ENCODE data around the gene EIF3B. TPM values are rescaled to one million over a fixed set of nuclear protein-coding genes. Genes with fewer than 3 reads are reported as not detected.
"Not testable (repeated sequence)": the region's sequence is repeated elsewhere in the genome, so short reads cannot be mapped to it uniquely, and the experiment has no call there.

Gene EIF3B
- total and polyA plus RNA-seq, 12 donors = 81.4 to 183 (median 110) TPM

DNA sequence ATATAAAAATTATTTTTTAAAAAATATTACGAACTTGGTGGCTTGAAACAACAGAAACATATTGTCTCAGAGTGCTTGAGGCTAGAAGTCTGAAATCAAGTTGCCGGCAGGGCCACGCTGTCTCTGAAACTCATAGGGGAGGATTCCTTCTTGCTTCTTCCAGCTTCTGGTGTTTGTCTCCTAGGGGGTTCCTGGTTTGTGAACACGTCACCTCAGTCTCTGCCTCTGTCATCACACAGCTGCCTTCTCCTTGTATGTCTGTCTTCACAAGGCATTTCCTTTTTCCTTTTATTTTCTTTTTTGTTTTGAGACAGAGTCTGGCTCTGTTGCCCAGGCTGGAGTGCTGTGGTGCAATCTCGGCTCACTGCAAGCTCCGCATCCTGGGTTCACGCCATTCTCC is 27.7 kb upstream of the EIF3B start:
- peak overlapping the region in 1 of 5 donors; percentile 66 for H3K27ac ChIP-seq
- peak in 2 of 7 donors; percentile 31 to 39 for DNase-seq
- intact Hi-C loops (cut with DNase I) = no loop called here
- WGBS, 4 donors = 78 to 85% (median 82%) methylated on average over 7 of the region's 7 CpGs
- no peaks in the 10 kb centered on the region for H3K4me1 ChIP-seq (replicated peaks in 1 of 2)
- TF ChIP-seq POLR2A (IDR thresholded peaks at IDR 0.05) = no peak
- TF ChIP-seq, protein P1, sequence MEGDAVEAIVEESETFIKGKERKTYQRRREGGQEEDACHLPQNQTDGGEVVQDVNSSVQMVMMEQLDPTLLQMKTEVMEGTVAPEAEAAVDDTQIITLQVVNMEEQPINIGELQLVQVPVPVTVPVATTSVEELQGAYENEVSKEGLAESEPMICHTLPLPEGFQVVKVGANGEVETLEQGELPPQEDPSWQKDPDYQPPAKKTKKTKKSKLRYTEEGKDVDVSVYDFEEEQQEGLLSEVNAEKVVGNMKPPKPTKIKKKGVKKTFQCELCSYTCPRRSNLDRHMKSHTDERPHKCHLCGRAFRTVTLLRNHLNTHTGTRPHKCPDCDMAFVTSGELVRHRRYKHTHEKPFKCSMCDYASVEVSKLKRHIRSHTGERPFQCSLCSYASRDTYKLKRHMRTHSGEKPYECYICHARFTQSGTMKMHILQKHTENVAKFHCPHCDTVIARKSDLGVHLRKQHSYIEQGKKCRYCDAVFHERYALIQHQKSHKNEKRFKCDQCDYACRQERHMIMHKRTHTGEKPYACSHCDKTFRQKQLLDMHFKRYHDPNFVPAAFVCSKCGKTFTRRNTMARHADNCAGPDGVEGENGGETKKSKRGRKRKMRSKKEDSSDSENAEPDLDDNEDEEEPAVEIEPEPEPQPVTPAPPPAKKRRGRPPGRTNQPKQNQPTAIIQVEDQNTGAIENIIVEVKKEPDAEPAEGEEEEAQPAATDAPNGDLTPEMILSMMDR (IDR thresholded peaks at IDR 0.05) = no peak
- no peak overlapping the region for H3K4me3 ChIP-seq
- H3K36me3 ChIP-seq (replicated peaks in 1 of 2) = no peaks in the 10 kb centered on the region
- H3K9me3 ChIP-seq (replicated peaks in 1 of 3) = no peaks in the 10 kb centered on the region
- H3K27me3 ChIP-seq = no peaks in the 10 kb centered on the region

DNA sequence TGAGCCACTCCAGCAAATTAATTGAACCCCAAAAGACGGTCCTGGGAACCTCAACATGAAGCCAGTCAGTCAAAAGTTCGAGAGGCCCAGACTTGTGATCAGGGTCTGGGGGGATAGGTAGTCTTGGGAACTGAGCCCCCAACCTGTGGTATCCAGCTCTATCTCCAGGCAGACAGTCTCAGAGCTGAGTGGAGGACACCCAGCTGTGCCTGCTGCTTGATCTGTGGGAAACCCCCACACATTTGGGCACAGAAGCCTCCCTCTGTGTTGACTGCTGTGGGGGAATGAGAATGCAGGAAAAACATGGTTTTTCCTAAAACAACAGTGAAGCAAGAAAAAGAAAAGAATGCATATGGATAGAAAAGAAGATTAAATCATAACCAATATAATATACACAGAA is 24.1 kb upstream of the EIF3B start:
- Histone ChIP-seq H3K4me1 (replicated peaks in 1 of 2) (no peaks in the 10 kb centered on the region), H3K9me3 (replicated peaks in 1 of 3) (no peaks in the 10 kb centered on the region), H3K27ac (no peak overlapping the region), H3K36me3 (replicated peaks in 1 of 2) (no peaks in the 10 kb centered on the region), H3K27me3 (no peaks in the 10 kb centered on the region), H3K4me3 (no peak overlapping the region)
- TF ChIP-seq, protein P1 (IDR thresholded peaks at IDR 0.05) = no peak
- TF ChIP-seq POLR2A (IDR thresholded peaks at IDR 0.05) = no peak
- intact Hi-C loops (cut with DNase I) = no loop called here
- 86 to 100% (median 95%) methylated on average over 2 of the region's 2 CpGs; no CpG with 5 or more reads in 1 of the 4 donors for WGBS, 4 donors
- DNase-seq = no peak

DNA sequence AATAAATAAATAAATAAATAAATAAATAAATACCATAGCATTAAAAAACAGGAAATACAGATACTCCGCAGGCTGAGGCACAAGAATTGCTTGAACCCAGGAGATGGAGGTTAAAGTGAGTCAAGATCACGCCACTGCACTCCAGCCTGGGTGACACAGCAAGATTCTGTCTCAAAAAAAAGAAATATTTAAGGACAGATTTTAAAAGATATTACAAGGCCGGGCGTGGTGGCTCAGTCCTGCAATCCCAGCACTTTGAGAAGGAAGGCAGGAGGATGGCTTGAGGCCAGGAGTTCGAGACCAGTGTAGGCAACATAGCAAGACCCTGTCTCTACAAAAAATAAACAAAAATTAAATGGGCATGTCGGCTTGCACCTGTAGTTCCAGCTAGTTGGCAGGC is 22.9 kb upstream of the EIF3B start:
- TF ChIP-seq POLR2A (IDR thresholded peaks at IDR 0.05) = no peak
- TF ChIP-seq, protein P1 (IDR thresholded peaks at IDR 0.05) = no peak
- Histone ChIP-seq H3K27ac (no peak overlapping the region), H3K9me3 (replicated peaks in 1 of 3) (no peaks in the 10 kb centered on the region), H3K27me3 (no peaks in the 10 kb centered on the region), H3K4me1 (replicated peaks in 1 of 2) (no peaks in the 10 kb centered on the region), H3K36me3 (replicated peaks in 1 of 2) (no peaks in the 10 kb centered on the region), H3K4me3 (no peak overlapping the region)
- 88 to 93% (median 92%) methylated on average over 6 of the region's 6 CpGs for WGBS, 4 donors
- DNase-seq = no peak
- intact Hi-C loops (cut with DNase I) = no loop called here

DNA sequence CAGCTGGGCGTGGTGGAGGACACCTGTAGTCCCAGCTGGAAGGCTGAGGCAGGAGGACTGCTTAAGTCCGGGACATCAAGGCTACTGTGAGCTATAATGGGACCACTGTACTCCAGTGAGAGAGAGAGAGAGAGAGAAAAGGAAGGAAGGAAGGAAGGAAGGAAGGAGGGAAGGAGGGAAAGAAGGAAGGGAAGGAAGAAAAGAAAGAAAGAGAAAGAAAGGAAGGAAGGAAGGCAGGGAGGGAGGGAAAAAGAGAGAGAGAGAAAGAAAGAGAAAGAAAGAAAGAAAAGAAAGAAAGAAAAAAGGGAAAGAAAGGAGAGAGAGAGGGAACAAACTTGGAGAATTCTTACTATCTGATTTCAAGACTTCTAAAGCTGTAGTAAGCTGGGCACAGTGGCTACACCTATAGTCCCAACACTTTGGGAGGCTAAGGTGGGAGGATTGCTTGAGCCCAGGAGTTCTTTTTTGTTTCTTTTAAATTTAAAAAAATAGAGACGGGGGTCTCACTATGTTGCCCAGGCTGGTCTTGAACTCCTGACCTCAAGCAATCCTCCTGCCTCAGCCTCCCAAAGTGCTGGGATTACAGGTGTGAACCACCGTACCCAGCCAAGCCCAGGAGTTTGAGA is 21.9 kb upstream of the EIF3B start:
- H3K4me3 ChIP-seq; DNase-seq; H3K4me1 ChIP-seq (replicated peaks in 1 of 2); H3K36me3 ChIP-seq (replicated peaks in 1 of 2); H3K9me3 ChIP-seq (replicated peaks in 1 of 3); H3K27me3 ChIP-seq; H3K27ac ChIP-seq; intact Hi-C loops (cut with DNase I): not testable (repeated sequence)
- 78 to 92% (median 85%) methylated on average over 4 of the region's 4 CpGs for WGBS, 4 donors

DNA sequence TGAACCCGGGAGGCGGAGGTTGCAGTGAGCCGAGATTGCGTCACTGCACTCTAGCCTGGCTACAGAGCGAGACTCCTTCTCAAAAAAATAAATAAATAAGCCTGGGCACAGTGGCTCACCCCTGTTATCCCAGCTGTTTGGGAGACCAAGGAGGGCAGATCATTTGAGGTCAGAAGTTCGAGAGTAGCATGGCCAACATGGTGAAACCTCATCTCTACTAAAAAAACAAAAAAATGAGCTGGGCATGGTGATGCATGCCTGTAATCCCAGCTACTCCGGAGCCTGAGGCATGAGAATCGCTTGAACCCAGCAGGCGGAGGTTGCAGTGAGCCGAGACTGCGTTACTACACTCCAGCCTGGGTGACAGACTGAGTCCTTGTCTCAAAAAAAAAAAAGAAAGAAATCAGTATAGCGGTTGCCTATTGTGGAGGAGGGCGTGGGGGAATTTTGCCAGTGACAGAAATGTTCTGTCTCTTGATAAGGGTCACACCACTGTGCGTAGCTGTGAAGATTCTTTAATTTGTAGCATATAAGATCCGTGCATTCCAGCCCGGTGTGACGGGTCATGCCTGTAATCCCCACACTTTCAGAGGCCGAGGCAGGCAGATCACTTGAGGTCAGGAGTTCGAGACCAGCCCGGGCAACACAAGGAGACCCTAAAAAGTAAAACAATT is 17.9 kb upstream of the EIF3B start:
- Histone ChIP-seq H3K27ac (no peak overlapping the region), H3K27me3 (no peaks in the 10 kb centered on the region), H3K36me3 (replicated peaks in 1 of 2) (no peaks in the 10 kb centered on the region), H3K9me3 (replicated peaks in 1 of 3) (no peaks in the 10 kb centered on the region), H3K4me1 (replicated peaks in 1 of 2) (no peaks in the 10 kb centered on the region), H3K4me3 (no peak overlapping the region)
- WGBS, 4 donors = 91 to 96% (median 93%) methylated on average over 20 of the region's 20 CpGs
- intact Hi-C loops (cut with DNase I) = no loop called here
- no peak for DNase-seq
- TF ChIP-seq, protein P1 (IDR thresholded peaks at IDR 0.05) = no peak
- no peak for TF ChIP-seq POLR2A (IDR thresholded peaks at IDR 0.05)

DNA sequence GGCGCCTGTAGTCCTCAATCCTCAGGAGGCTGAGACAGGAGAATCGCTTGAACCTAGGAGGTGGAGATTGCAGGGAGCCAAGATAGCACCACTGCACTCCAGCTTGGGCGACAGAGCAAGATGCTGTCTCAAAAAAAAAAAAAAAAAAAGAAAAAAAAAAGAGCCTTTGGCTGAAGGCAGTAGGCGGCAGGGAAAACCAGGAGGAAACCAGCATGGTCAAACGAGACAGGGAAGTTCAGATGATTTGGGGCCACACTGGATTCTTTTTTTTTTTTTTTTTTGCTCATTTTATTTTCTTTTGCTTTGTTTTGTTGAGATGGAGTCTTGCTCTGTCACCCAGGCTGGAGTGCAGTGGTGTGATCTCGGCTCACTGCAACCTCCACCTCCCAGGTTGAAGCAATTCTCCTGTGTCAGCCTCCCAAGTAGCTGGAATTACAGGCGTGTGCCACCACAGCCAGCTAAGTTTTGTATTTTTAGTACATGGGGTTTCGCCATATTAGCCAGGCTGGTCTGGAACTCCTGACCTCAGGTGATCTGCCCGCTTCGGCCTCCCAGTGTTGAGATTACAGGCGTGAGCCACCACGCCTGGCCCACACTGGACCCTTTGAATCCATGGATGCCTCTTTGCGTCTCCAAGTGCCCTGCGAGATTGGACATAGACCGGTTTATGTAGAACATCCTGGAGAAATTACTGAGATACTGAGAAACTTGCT is 7.1 kb upstream of the EIF3B start:
- Histone ChIP-seq H3K4me3 (peak overlapping the region in 1 of 4 donors; percentile 13), H3K27ac (peak overlapping the region in 1 of 5 donors; percentile 74)
- not testable (repeated sequence) for H3K9me3 ChIP-seq (replicated peaks in 1 of 3); DNase-seq; H3K27me3 ChIP-seq; H3K4me1 ChIP-seq (replicated peaks in 1 of 2); H3K36me3 ChIP-seq (replicated peaks in 1 of 2)
- intact Hi-C loops (cut with DNase I) = loop anchor here (10.0 kb wide), 2 partner anchors 103 to 683 kb away; partner anchors contain the start of genes MRM2 (in 1 of the 2) and NUDT1 (in 1 of the 2)
- WGBS, 4 donors = 79 to 89% (median 82%) methylated on average over 15 of the region's 15 CpGs

All from adrenal gland (tissue), 12 donors.